GM23248 (cell line): ENCODE data around the gene FREM1. TPM values are rescaled to one million over a fixed set of nuclear protein-coding genes. Genes with fewer than 3 reads are reported as not detected.

Experiments
- DNase-seq: peaks from one replicate; pipeline ENCODE4 v3.0.0-alpha.2; 2015
- H2AFZ ChIP-seq: fragments of 200-600 bp; sonication (generic); 2 replicates; pipeline ENCODE4 v1.6.1; 2016; ENCODE audit warnings: antibody characterized with exemption
- H3F3A ChIP-seq: fragments of 200-600 bp; sonication (generic); 2 replicates; pipeline ENCODE4 v1.6.1; 2016; ENCODE audit warnings: mild to moderate bottlenecking, antibody characterized with exemption, mixed run types; ENCODE audit not compliant: insufficient read depth
- H3K27ac ChIP-seq: fragments of 200-600 bp; sonication (generic); 2 replicates; pipeline ENCODE4 v1.5.1; 2016; ENCODE audit warnings: mild to moderate bottlenecking
- H3K27me3 ChIP-seq: fragments of 200-600 bp; sonication (generic); replicated peaks from 2 replicates; pipeline ENCODE4 v1.6.1; 2016; ENCODE audit warnings: mild to moderate bottlenecking; ENCODE audit not compliant: insufficient read depth
- H3K36me3 ChIP-seq: fragments of 200-600 bp; sonication (generic); 2 replicates; pipeline ENCODE4 v1.6.1; 2016; ENCODE audit warnings: low read depth, mild to moderate bottlenecking
- H3K4me1 ChIP-seq: fragments of 200-600 bp; sonication (generic); 2 replicates; pipeline ENCODE4 v1.6.1; 2016; ENCODE audit warnings: mild to moderate bottlenecking; ENCODE audit not compliant: insufficient read depth
- H3K4me2 ChIP-seq: fragments of 200-600 bp; sonication (generic); one replicate; pipeline ENCODE4 v1.6.1; 2016; ENCODE audit warnings: mild to moderate bottlenecking; ENCODE audit not compliant: unreplicated experiment
- H3K4me3 ChIP-seq: fragments of 200-600 bp; sonication (generic); 2 replicates; pipeline ENCODE4 v1.5.1; 2016; ENCODE audit warnings: mild to moderate bottlenecking
- H3K79me2 ChIP-seq: fragments of 200-600 bp; sonication (generic); 2 replicates; pipeline ENCODE4 v1.6.1; 2016; ENCODE audit warnings: mild to moderate bottlenecking; ENCODE audit not compliant: insufficient read depth
- H3K9ac ChIP-seq: fragments of 200-600 bp; sonication (generic); 2 replicates; pipeline ENCODE4 v1.6.1; 2016; ENCODE audit warnings: mild to moderate bottlenecking
- H3K9me2 ChIP-seq: fragments of 200-600 bp; sonication (generic); 2 replicates; pipeline ENCODE4 v1.6.1; 2016; ENCODE audit warnings: mixed run types, mild to moderate bottlenecking, moderate library complexity; ENCODE audit not compliant: insufficient read depth
- H3K9me3 ChIP-seq: fragments of 200-600 bp; sonication (generic); one replicate; pipeline ENCODE4 v1.6.1; 2017; ENCODE audit warnings: low read depth
- H4K20me1 ChIP-seq: fragments of 200-600 bp; sonication (generic); 2 replicates; pipeline ENCODE4 v1.6.0; 2016; ENCODE audit not compliant: insufficient read depth
- EZH2 ChIP-seq: fragments of 200-600 bp; sonication (generic); IDR thresholded peaks from 2 replicates; pipeline ENCODE4 v1.6.1; 2018; ENCODE audit warnings: antibody characterized with exemption, mild to moderate bottlenecking; ENCODE audit not compliant: insufficient read depth, poor library complexity, severe bottlenecking
- EZH2phosphoT487 ChIP-seq: fragments of 200-600 bp; sonication (generic); IDR thresholded peaks from 2 replicates; pipeline ENCODE4 v1.6.1; 2018; ENCODE audit warnings: antibody characterized with exemption, moderate library complexity, mild to moderate bottlenecking, low read depth; ENCODE audit not compliant: insufficient read depth
- WGBS, 2 experiments: methylation state at CpG; one replicate each; pipeline ENCODE4 v1.1.6; 2015 to 2017; ENCODE audit warnings: low lambda C conversion rate in 2 of 2, low coverage in 1 of 2; ENCODE audit errors: missing lambda C conversion rate in 2 of 2; 5-methylcytosine and 5-hydroxymethylcytosine counted together
- in situ Hi-C: fragments of 300-500 bp; cut with MboI; formaldehyde crosslinking; loops from 2 replicates; pipeline ENCODE4 v1.15.0; 2020
- polyA plus RNA-seq: library from polyadenylated mRNA; unstranded; fragments of >200 nt; fragmentation: Nextera tagmentation; extraction: Ambion mirVana; gene quantifications from 2 replicates; pipeline ENCODE4 v1.2.1, GENCODE V29; 2016
- total RNA-seq: library from RNA; depleted of rRNA; stranded (reverse); fragments of >200 nt; shearing (Covaris generic); gene quantifications from 2 replicates; pipeline ENCODE4 v1.2.3, GENCODE V29; 2014

FREM1 gene
- total and polyA plus RNA-seq, 2 experiments from 2014 or later = 0.11 to 0.31 TPM

DNA sequence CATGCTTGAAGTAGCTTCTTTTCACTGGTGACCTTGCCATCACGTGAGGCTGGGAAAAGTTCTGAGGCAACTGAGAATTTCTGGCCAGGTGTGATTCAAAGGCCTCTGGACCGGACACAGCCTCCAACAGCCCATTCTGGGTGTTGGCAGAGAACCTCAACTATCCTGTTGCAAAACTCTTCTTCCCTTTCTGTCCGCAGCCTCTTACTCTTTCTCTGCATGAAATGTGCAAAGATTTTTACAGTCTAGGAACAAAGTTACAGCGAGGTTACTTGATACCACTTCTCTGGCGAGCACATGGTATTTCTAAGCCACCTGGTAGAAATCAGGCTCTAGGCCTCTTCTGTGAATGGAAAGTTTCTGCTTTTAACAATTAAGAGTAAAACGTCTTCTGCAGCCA is 79.2 kb downstream of the FREM1 start:
- H4K20me1 ChIP-seq = no peaks in the 10 kb centered on the region
- H3K4me1 ChIP-seq = no peaks in the 10 kb centered on the region
- no peak overlapping the region for H3K4me2 ChIP-seq
- H3K4me3 ChIP-seq = no peak overlapping the region
- H3K79me2 ChIP-seq = no peaks in the 10 kb centered on the region
- H2AFZ ChIP-seq = no peak overlapping the region
- H3F3A ChIP-seq = no peaks in the 10 kb centered on the region
- DNase-seq = no peak
- no peak overlapping the region for H3K9ac ChIP-seq
- no peaks in the 10 kb centered on the region for H3K36me3 ChIP-seq
- no peaks in the 10 kb centered on the region for H3K27me3 ChIP-seq
- 72 to 73% methylated on average over 6 of the region's 6 CpGs for WGBS, 2 experiments
- TF ChIP-seq EZH2 (no peak), EZH2phosphoT487 (no peak)
- in situ Hi-C loops = no loop called here
- no peaks in the 10 kb centered on the region for H3K9me3 ChIP-seq
- no peak overlapping the region for H3K27ac ChIP-seq
- H3K9me2 ChIP-seq = no peaks in the 10 kb centered on the region

DNA sequence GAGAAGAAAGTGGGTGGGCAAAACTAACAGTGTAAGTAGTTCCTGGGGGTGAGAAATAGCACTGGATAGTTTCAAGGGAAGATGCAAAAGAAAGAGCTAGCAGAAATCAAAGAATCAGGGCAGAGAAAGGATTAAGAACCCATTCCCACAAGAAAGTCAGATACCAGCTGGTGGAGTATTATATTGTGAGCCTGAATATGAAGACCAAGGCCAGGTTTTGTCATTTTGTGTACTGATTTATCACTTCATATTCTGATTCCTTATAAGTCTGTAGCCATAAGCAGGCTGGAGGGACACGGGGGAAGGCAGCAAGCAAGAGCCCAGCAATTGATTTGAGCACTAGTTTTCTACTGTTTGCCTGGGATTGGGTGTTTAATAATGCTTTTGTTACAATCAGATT is 80.2 kb downstream of the FREM1 start:
- H3K9me3 ChIP-seq = no peaks in the 10 kb centered on the region
- H3K36me3 ChIP-seq = no peaks in the 10 kb centered on the region
- H3K4me3 ChIP-seq = no peak overlapping the region
- no peak for DNase-seq
- no peak overlapping the region for H3K4me2 ChIP-seq
- H3K9me2 ChIP-seq = no peaks in the 10 kb centered on the region
- 20 to 27% methylated on average over 1 of the region's 1 CpG for whole genome bisulfite sequencing, 2 experiments
- in situ Hi-C loops = no loop called here
- H3F3A ChIP-seq = no peaks in the 10 kb centered on the region
- no peaks in the 10 kb centered on the region for H4K20me1 ChIP-seq
- no peaks in the 10 kb centered on the region for H3K79me2 ChIP-seq
- no peak overlapping the region for H3K9ac ChIP-seq
- H2AFZ ChIP-seq = no peak overlapping the region
- H3K4me1 ChIP-seq = no peaks in the 10 kb centered on the region
- H3K27me3 ChIP-seq = no peaks in the 10 kb centered on the region
- TF ChIP-seq EZH2phosphoT487 (no peak), EZH2 (no peak)
- no peak overlapping the region for H3K27ac ChIP-seq

DNA sequence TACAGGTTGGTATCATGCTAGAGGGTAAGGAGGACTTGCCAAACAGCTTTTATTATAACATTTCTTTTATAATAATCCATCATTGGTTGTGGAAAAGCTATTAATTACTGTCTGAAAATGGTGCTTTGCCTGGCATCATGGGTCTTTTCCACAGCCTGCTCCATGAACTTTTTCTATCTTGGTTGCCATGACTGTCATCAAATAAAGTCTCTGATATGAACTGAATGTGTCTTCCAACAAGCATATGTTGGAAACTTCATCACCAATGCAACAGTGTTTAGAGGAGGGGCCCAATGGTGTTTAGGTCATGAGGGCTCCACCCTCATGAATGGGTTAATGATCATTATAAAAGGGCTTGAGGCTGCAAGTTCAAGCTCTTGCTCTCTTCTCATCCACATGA is 81.0 kb downstream of the FREM1 start:
- in situ Hi-C loops = no loop called here
- Histone ChIP-seq H3K4me1 (no peaks in the 10 kb centered on the region), H3K9ac (no peak overlapping the region), H3K36me3 (no peaks in the 10 kb centered on the region), H4K20me1 (no peaks in the 10 kb centered on the region), H3F3A (no peaks in the 10 kb centered on the region), H3K79me2 (no peaks in the 10 kb centered on the region), H3K4me2 (no peak overlapping the region), H3K27me3 (no peaks in the 10 kb centered on the region), H3K9me3 (no peaks in the 10 kb centered on the region), H3K4me3 (no peak overlapping the region), H3K9me2 (no peaks in the 10 kb centered on the region), H3K27ac (no peak overlapping the region), H2AFZ (no peak overlapping the region)
- no peak for DNase-seq
- TF ChIP-seq EZH2phosphoT487 (no peak), EZH2 (no peak)

DNA sequence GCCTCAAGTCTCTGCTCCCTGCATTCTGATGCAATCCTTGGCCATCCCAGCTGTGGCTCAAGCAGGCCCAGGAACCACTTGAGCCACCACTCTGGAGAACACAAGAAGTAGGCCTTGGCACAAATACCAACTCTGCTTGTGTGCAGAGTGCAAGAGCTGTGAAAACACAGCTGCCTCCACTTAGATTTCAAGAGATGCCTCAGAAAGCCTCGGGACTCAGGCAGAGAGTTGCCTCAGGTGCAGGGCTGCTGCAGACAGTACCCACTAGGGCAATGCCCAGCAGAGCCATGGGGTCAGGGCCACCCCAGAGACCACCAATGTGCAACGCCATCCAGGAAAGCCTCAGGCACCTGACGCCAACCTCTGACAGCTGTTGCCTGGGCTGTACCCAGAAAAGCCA is 82.4 kb downstream of the FREM1 start:
- DNase-seq = no peak
- Histone ChIP-seq H3K79me2 (no peaks in the 10 kb centered on the region), H4K20me1 (no peaks in the 10 kb centered on the region), H3K9me2 (no peaks in the 10 kb centered on the region), H3F3A (no peaks in the 10 kb centered on the region), H3K9ac (no peak overlapping the region), H3K4me1 (no peaks in the 10 kb centered on the region), H3K9me3 (no peaks in the 10 kb centered on the region), H2AFZ (no peak overlapping the region), H3K27ac (no peak overlapping the region), H3K4me2 (no peak overlapping the region), H3K27me3 (no peaks in the 10 kb centered on the region), H3K36me3 (no peaks in the 10 kb centered on the region), H3K4me3 (no peak overlapping the region)
- TF ChIP-seq EZH2 = no peak
- TF ChIP-seq EZH2phosphoT487 = no peak
- in situ Hi-C loops = no loop called here
- 65 to 70% methylated on average over 3 of the region's 3 CpGs for WGBS, 2 experiments

DNA sequence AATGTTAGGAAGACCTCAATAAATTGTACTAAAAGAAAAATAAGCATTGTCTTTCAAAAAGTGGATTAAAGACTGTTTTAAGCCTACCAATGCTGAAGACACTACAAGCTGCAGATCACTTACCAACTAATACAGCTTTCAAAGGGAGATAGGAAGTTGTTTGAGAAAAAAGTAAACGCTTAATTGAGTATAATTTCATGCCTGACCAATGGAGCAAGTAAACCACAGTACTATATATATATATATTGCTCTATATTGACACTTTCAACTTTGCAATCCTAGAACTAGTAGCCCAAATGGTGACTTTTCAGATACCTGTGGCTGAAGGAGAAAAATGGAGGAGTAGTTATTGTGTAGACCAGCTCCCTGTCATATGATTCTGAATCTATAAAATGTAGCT is 85.7 kb downstream of the FREM1 start:
- TF ChIP-seq EZH2phosphoT487 (no peak), EZH2 (no peak)
- no peak overlapping the region for H3K4me2 ChIP-seq
- no peak overlapping the region for H3K9ac ChIP-seq
- in situ Hi-C loops = no loop called here
- H3K4me1 ChIP-seq = no peaks in the 10 kb centered on the region
- 44 to 47% methylated on average over 1 of the region's 1 CpG for WGBS, 2 experiments
- H3K79me2 ChIP-seq = no peaks in the 10 kb centered on the region
- no peak overlapping the region for H3K27ac ChIP-seq
- no peak overlapping the region for H3K4me3 ChIP-seq
- no peak overlapping the region for H2AFZ ChIP-seq
- no peaks in the 10 kb centered on the region for H3F3A ChIP-seq
- no peaks in the 10 kb centered on the region for H3K27me3 ChIP-seq
- no peaks in the 10 kb centered on the region for H4K20me1 ChIP-seq
- DNase-seq = no peak
- no peaks in the 10 kb centered on the region for H3K9me3 ChIP-seq
- no peaks in the 10 kb centered on the region for H3K36me3 ChIP-seq
- no peaks in the 10 kb centered on the region for H3K9me2 ChIP-seq
